GM21360 (cell line): ENCODE data around the gene ELOVL1.

Experiments used
- ATAC-seq: cut with Tn5 transposase; IDR thresholded peaks from one replicate; pipeline ENCODE4 v1.9.1; 2021; ENCODE audit warnings: mild to moderate bottlenecking, moderate library complexity; ENCODE audit not compliant: unreplicated experiment

ELOVL1 gene

DNA sequence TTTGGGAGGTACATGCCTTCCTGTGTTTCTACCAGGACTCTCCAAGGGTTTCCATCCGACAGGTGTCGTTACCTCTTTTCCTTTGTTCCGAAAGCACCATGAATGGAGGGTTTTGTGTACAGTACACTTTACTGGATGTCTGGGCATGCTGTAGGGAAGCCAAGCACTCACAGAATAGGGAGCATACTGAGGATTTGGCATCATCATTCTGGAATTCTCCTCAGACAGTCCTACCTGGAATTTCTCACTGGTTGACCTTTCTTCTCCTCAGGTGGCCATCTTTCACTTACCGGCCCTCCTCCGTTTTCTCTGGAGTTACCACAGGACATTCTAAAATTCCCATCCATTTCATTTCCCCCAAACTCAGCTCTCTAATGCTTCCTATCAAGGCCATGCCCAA is 36.1 kb downstream of the ELOVL1 start:
- no peak for ATAC-seq

DNA sequence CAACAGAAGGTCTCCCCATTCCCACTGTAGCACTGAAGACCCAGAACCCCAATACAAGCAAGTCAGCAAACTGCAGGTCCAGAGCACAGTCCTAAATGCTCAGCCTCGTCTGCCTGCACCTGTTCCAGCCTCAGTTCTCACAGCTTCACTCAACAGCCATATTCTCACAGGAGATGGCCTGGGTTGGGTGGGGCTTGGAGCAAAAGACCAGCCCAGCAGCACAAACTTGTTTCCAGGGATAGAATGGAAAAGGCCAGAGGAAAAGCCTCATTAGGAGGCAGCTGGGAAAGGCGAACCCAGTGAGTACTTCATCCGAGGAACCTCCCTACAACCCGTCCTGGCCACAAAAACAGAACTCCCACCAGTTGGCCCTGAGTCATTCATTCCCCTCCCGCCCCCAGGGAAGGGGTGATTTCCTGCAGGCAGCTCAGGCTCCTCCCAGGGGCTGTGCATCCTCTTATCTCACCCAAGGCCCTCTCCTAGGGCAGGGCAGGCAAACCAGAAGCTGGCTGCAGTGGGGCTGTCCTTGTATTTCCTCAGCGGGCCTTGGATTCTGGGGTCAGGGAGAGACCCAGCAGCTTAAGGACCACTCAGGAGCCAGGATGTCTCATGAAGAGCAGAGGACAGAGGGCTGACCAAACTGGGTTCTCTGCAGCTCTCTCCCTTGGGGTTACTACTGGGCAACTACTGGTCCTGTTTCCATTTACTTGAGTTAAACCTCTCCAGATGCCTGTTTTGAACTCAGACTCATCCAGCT is 37.6 kb downstream of the ELOVL1 start:
- no peak for ATAC-seq

DNA sequence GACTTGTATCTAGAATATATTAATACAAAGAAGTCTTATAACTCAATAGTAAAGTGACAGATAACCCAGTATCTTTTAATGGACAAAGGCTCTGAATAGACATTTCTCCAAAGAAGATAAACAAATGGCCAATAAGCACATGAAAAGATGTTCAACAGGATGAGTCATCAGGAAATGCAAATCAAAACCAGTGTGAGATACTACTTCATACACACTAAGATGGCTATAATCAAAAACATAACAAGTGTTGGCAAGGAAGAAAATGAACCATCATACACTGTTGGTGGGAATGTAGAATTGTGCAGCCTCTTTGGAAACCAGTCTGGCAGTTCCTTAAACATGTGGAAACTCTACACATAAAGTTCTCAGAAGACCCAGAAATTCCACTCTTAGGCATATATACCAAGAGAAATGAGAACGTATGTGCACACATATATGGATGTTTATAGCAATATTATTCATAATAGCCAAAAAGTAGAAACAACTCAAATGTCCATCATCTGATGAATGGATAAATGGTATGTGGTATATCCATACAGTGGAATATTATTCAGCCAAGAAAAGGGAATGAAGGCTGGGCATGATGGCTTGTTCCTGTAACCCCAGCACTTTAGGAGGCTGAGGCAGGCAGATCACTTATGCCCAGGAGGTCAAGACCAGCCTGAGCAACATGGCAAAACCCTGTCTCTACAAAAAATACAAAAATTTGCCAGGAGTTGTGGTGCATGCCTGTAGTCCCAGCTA is 40.1 kb downstream of the ELOVL1 start:
- ATAC-seq: no peak

DNA sequence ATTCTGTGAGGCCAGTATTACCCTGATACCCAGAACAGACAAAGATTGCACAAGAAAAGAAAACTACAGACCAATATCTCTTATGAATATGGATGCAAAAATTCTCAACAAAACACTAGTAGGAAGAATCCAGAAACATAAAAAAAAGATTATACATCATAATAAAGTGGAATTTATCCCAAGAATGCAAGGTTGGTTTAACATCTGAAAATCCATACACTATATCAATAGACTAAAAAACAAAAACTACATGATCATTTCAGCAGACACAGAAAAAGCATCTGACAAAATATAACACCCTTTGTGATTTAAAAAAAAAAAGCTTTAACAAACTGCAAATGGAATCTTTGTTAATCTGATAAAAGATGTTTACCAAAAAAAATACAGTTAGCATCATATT is 42.4 kb downstream of the ELOVL1 start:
- ATAC-seq: no peak

DNA sequence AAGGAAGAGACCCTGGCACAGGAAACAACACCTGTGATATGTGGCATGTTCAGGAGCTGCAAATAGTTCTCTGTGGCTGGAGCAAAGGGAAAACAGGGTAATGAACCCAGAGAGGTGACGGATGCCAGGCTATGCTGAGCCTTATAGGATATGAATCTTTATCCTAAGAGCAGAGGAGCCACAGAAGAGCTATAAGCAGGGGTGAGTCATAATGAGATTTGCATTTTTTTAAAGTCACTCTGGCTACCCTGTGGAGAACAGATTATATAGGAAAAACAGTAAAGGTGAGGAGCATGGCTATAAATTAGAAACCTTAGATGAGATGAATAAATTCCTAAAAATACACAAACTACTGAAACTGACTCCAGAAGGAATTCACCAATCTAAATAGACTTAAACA is 43.0 kb downstream of the ELOVL1 start:
- no peak for ATAC-seq

DNA sequence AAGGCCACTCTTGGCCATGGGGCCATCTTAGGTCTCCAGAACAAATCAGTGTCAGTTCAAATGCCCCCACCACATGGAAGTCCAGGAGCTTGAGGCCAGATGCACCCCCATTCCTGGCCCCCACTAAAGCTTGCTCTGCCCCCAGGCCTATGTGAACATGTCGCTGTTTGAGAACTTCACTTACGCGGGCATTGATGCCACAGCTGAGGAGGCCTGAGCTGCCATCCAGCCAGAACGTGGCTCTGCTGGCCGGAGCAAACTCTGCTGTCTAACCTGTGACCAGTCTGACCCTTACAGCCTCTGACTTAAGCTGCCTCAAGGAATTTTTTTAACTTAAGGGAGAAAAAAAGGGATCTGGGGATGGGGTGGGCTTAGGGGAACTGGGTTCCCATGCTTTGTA is 45.3 kb downstream of the ELOVL1 start:
- no peak for ATAC-seq

DNA sequence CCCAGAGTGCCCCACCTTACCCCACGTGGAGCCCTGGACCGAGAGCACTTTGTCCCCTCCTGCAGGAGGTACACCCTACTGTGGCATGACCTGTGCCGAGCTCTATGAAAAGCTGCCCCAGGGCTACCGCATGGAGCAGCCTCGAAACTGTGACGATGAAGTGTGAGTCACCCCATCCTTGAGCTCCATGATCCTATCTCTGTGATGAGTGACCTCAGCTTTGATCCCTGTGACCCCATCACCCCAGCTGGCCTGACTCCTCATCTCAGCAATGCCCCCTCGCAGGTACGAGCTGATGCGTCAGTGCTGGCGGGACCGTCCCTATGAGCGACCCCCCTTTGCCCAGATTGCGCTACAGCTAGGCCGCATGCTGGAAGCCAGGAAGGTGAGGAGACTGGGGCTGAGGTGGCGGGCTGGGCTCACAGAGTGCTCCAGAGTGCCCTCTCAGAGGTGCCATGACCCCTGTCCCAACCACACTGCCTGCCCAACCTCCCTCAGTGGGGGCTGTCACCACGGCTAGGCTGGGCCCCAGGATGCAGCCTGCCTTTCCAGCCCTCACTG is 46.4 kb downstream of the ELOVL1 start:
- no peak for ATAC-seq

DNA sequence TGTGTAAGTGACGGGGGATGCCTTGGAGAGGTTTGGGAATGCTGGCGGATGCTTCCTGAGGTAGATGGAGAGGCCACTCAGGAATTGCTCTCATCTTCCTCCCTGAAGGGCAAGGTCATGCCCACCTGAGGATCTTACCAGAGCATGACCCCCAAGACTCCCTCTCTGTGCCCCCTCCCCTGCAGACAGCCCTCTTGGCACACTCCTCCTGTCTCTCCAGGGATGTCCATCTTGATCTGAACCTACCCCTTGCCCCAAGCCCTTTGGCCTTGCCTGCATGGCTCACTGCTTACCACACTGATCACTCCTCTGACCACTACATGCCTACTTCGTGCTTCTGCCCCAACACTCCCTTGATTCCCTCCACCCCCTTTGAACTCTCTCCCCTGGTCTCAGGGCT is 48.0 kb downstream of the ELOVL1 start:
- no peak for ATAC-seq

DNA sequence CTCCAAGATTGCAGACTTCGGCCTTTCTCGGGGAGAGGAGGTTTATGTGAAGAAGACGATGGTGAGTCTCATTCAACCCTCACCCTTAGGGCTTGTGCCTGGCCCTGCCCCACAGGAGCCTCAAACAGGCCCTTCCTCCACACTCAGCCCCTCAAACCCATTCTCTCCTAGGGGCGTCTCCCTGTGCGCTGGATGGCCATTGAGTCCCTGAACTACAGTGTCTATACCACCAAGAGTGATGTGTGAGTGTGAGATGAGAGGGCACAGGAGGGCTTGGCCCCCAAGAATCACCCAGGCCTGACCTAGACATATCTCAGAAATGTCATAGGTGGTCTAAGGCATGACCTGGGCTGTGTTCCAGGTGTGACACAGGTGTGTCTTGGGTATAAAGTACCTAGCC is 48.5 kb downstream of the ELOVL1 start:
- no peak for ATAC-seq

DNA sequence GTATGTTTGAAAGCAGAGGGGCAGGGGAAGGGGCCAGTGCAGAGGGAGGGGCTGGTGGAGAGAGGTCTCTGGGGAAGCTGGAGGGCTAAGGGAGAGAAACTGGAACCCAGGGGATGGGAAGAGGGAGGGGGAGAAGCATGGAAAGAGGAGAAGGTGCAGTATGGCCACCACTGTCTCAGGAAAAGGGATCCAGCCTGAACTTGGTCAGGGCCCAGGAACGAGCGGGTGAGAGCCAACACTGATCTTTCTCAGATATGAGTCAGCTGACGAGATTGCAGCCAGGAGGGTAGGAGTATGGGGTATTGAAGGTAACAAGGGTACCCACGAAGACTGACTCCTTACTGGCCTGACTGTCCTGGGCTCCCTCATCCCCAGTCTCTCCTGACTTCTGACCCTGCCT is 49.0 kb downstream of the ELOVL1 start:
- no peak for ATAC-seq

DNA sequence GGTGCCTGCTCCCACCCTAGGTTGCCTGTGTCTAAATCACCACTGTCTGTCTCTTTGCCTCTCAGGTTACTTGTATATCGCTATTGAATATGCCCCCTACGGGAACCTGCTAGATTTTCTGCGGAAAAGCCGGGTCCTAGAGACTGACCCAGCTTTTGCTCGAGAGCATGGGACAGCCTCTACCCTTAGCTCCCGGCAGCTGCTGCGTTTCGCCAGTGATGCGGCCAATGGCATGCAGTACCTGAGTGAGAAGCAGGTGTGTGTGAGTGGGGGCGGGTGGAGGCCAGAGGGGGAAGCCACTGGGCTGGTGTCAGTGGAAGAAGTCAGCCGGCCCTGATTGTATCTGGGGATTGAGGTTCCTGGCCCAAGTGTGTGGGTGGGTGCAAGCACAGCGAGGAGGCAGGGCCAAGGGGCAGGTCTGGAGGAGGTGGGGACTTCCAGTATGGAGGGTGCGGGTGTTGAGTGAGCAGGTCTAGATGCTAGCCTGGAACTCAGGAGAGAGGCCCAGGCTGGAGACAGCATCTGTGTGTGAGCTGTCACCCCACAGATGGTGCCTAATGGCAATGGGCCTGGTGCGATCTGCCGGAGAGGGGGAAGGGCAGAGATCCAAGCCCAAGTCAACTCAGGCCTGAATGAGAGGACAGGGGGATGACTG is 49.9 kb downstream of the ELOVL1 start:
- ATAC-seq: no peak

DNA sequence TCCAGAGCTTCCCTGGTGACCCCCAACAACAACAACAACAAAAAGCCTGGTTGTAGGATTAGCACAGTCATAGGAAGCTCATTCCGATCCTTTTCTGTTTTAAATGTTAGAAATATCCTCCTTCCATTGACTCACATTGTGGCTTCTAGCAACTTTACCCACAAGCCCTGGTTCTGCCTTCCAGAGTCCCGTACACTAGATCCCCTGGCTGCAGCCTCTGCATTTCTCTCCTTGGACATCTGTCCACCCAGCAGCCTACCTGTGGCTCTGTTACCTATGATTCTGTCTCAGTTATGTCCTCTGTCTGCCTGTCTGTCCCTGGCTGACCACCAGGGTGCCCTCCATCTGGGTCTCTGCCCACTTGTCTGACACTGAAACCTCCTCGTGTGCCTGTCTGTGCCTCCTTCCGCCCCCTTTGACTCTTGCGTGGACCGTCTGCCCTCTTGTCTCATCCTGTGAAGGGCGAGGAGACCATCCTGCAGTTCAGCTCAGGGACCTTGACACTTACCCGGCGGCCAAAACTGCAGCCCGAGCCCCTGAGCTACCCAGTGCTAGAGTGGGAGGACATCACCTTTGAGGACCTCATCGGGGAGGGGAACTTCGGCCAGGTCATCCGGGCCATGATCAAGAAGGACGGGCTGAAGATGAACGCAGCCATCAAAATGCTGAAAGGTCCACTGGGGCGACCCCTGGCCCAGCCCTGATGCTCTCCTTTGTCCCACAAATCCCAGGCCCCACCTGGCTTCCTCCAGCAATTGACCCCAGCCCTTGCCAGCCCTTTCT is 50.9 kb downstream of the ELOVL1 start:
- no peak for ATAC-seq

DNA sequence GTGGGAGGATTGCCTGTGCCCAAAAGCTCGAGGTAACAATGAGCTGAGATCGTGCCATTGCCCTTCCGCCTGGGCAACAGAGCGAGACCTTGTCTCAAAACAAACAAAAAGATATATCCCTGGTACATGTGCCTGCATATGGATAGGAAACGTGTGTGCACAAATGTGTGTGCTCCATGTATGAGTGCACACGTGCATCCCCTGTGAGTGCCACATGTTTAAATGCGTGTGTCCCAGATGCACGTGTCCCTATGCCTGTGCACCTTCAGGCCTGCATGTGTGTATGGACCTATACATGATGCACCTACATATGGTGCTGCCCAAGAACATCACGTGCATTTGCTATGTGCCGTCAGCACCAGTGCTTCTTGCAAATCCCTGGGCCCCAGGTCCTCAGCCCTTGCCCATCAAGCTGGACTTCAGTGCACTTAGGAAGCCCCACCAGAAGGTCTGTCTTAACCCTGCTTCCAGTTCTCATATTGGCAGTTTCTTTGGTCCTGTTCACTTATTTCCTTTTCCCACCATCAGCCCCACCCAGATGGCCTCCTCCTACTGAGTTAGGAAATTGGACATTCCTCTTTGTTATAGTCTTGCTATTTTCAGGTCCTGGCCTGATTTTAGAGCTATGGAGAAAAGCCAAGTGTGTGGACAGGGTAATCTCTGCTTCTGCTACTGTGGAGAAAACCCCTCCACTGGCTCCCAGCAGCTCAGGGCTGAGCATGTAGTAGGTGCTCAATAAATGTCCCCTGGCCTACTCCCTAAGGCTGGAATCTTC is 51.7 kb downstream of the ELOVL1 start:
- ATAC-seq: no peak

DNA sequence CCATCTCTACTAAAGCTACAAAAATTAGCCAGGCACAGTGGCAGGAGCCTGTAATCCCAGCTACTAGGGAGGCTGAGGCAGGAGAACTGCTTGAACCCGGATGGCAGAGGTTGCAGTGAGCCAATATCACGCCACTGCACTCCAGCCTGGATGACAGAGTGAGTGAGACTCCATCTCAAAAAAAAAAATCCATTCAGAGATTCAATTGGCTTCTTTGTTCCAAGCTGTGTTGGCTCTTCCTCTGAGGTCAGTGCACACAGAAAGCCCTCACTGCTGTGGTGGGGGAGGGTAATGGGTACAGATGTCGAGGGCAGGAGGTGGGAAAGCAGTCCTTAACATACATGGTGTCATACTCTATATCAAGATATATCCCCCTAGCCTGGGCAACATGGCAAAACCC is 52.3 kb downstream of the ELOVL1 start:
- no peak for ATAC-seq

DNA sequence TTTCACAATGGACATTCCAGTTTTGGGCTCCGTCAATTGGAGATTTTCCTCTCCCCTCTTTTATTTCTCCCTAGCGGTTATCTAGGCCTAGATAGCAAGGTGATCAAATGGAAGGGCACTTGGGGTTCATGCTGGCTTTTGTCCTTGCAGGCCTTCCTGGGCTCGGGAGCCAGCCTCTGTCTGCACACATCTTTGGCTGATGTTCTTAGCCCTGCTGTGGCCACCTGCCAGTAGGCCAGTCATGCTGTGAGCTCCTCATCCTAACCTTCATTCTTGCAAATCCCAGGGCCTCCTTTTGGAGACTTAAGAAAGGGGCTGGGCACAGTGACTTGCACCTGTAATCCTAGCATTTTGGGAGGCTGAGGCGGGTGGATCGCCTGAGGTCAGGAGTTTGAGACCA is 53.6 kb downstream of the ELOVL1 start:
- no peak for ATAC-seq

DNA sequence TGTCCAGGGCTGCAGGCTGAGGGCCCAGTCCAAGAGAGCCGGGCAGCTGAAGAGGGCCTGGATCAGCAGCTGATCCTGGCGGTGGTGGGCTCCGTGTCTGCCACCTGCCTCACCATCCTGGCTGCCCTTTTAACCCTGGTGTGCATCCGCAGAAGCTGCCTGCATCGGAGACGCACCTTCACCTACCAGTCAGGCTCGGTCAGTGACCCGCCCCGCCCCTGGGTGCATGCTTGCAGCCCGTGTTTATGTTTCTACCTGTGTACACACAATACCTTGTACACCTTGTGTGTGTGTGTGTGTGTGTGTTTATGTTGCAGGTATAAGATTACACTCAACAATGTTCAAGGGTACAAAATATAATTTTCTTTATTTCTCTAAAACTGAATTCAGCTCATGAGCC is 54.0 kb downstream of the ELOVL1 start:
- ATAC-seq: no peak
